SK-N-SH (cell line): ENCODE results near the gene AMPD2. TPM values are rescaled to one million over a fixed set of nuclear protein-coding genes. Genes with fewer than 3 reads are reported as not detected.
A peak's percentile ranks its signal among the peaks of the same experiment; 100 is the strongest.

ENCODE experiments used
- CTCF ChIA-PET: fragments of 300-600, 350-600 bp; formaldehyde crosslinking; extraction: SDS; loops from one replicate; lab custom pipeline; 2021; lab: Yijun Ruan, JAX
- POLR2A ChIA-PET: fragments of 350-600 bp; sonication (Branson Sonifier 250); formaldehyde crosslinking; extraction: SDS; loops from one replicate; lab custom pipeline; 2020; ENCODE audit warnings: antibody characterized with exemption, inconsistent platforms; lab: Yijun Ruan, JAX
- DNase-seq: peaks from one replicate; pipeline ENCODE4 v3.0.0; 2012
- H2AFZ ChIP-seq: fragments of 200-600 bp; sonication (generic); 2 replicates; pipeline ENCODE4 v1.8.1; 2016; ENCODE audit warnings: antibody characterized with exemption, mild to moderate bottlenecking, low read depth
- H3F3A ChIP-seq: fragments of 200-600 bp; sonication (generic); replicated peaks from 2 replicates; pipeline ENCODE3; 2016; ENCODE audit warnings: antibody characterized with exemption, mild to moderate bottlenecking; ENCODE audit not compliant: insufficient read depth
- H3K27ac ChIP-seq, 2 experiments: fragments of 200-500 bp in 1 of 2; fragments of 200-600 bp in 1 of 2; sonication (Bioruptor generic) in 1 of 2; sonication (generic), shearing (Covaris generic) in 1 of 2; 2 replicates each; pipeline versions ENCODE4 v1.5.1 to v1.6.1; 2014 to 2016; ENCODE audit warnings: low read depth in 2 of 2, inconsistent platforms in 1 of 2, low read length in 1 of 2, mild to moderate bottlenecking in 1 of 2, mixed read lengths in 1 of 2
- H3K27me3 ChIP-seq: fragments of 200-600 bp; sonication (generic), shearing (Covaris generic); 2 replicates; pipeline ENCODE4 v1.6.1; 2016; ENCODE audit warnings: mixed run types; ENCODE audit not compliant: insufficient read depth
- H3K36me3 ChIP-seq, 2 experiments: fragments of 200-500 bp in 1 of 2; fragments of 200-600 bp in 1 of 2; sonication (Bioruptor generic) in 1 of 2; sonication (generic) in 1 of 2; replicated peaks in 1 of 2; 2 replicates each; pipeline versions ENCODE3 to v1.5.1; 2014 to 2016; ENCODE audit warnings: low read length in 1 of 2, mild to moderate bottlenecking in 1 of 2; ENCODE audit not compliant: insufficient read depth in 2 of 2, control insufficient read depth in 1 of 2
- H3K4me1 ChIP-seq, 2 experiments: fragments of 200-500 bp in 1 of 2; fragments of 200-600 bp in 1 of 2; sonication (Bioruptor generic) in 1 of 2; sonication (generic), shearing (Covaris generic) in 1 of 2; 2 replicates each; pipeline versions ENCODE4 v1.5.1 to v1.6.1; 2014 to 2016; ENCODE audit warnings: low read depth in 1 of 2, low read length in 1 of 2, mixed run types in 1 of 2; ENCODE audit not compliant: insufficient read depth in 2 of 2, control insufficient read depth in 1 of 2
- H3K4me2 ChIP-seq: fragments of 200-600 bp; sonication (generic), shearing (Covaris generic); 2 replicates; pipeline ENCODE4 v1.6.1; 2017; ENCODE audit warnings: mixed run types
- H3K4me3 ChIP-seq, 2 experiments: fragments of 200-500 bp in 1 of 2; fragments of 200-600 bp in 1 of 2; sonication (Bioruptor generic) in 1 of 2; sonication (generic), shearing (Covaris generic) in 1 of 2; 2 replicates each; pipeline versions ENCODE4 v1.5.1 to v1.8.1; 2014 to 2016; ENCODE audit warnings: low read depth in 2 of 2, inconsistent platforms in 1 of 2, low read length in 1 of 2, mild to moderate bottlenecking in 1 of 2, mixed read lengths in 1 of 2, moderate library complexity in 1 of 2
- H3K79me2 ChIP-seq: fragments of 200-600 bp; sonication (generic); 2 replicates; pipeline ENCODE4 v1.8.1; 2017; ENCODE audit warnings: mild to moderate bottlenecking; ENCODE audit not compliant: insufficient read depth
- H3K9ac ChIP-seq: fragments of 200-600 bp; sonication (generic); 2 replicates; pipeline ENCODE4 v1.6.1; 2017; ENCODE audit warnings: mixed run types
- H3K9me2 ChIP-seq: fragments of 200-600 bp; sonication (generic); 2 replicates; pipeline ENCODE4 v1.6.1; 2017; ENCODE audit warnings: mixed run types
- H3K9me3 ChIP-seq: fragments of 200-600 bp; sonication (generic); 2 replicates; pipeline ENCODE4 v1.6.1; 2017; ENCODE audit warnings: mixed run types, mild to moderate bottlenecking, moderate library complexity
- H4K20me1 ChIP-seq: fragments of 200-600 bp; sonication (generic); 2 replicates; pipeline ENCODE4 v1.6.1; 2017; ENCODE audit warnings: mild to moderate bottlenecking, mixed run types; ENCODE audit not compliant: insufficient read depth
- ELF1 ChIP-seq: IDR thresholded peaks from 2 replicates; pipeline ENCODE4 v1.4.0; 2012
- EZH2phosphoT487 ChIP-seq: fragments of 200-600 bp; sonication (generic); IDR thresholded peaks from 2 replicates; pipeline ENCODE4 v1.6.1; 2017; ENCODE audit warnings: low read depth, mixed run types, mild to moderate bottlenecking, antibody characterized with exemption, moderate library complexity, borderline replicate concordance
- GABPA ChIP-seq: IDR thresholded peaks from 2 replicates; pipeline ENCODE4 v1.4.0; 2012; ENCODE audit warnings: low read depth, mild to moderate bottlenecking
- JUND ChIP-seq: IDR thresholded peaks from 2 replicates; pipeline ENCODE4 v1.4.0; 2012
- MEF2A ChIP-seq: IDR thresholded peaks from 2 replicates; pipeline ENCODE4 v1.4.0; 2012; ENCODE audit warnings: low read depth, borderline replicate concordance
- MXI1 ChIP-seq: IDR thresholded peaks from 2 replicates; pipeline ENCODE4 v1.6.1; 2012; ENCODE audit warnings: mild to moderate bottlenecking, low read depth, low read length, improper control_type of control experiment
- PBX3 ChIP-seq: IDR thresholded peaks from 2 replicates; pipeline ENCODE4; 2012
- POLR2AphosphoS5 ChIP-seq: IDR thresholded peaks from 2 replicates; pipeline ENCODE4 v1.6.1; 2012; ENCODE audit warnings: low read depth, low read length
- RAD21 ChIP-seq: IDR thresholded peaks from 2 replicates; pipeline ENCODE4 v1.6.1; 2012; ENCODE audit warnings: mild to moderate bottlenecking, low read length
- REST ChIP-seq: IDR thresholded peaks from 2 replicates; pipeline ENCODE4 v1.6.1; 2012; ENCODE audit warnings: mild to moderate bottlenecking, low read depth, low read length, moderate library complexity
- SIN3A ChIP-seq: IDR thresholded peaks from 2 replicates; pipeline ENCODE4 v1.6.1; 2012; ENCODE audit warnings: low read depth, mild to moderate bottlenecking, low read length, moderate library complexity, borderline replicate concordance
- SMC3 ChIP-seq: IDR thresholded peaks from 2 replicates; pipeline ENCODE4 v1.6.1; 2012; ENCODE audit warnings: low read depth, low read length, improper control_type of control experiment
- USF1 ChIP-seq: IDR thresholded peaks from 2 replicates; pipeline ENCODE4 v1.4.0; 2012; ENCODE audit warnings: low read depth, borderline replicate concordance
- WGBS: methylation state at CpG from one replicate; pipeline ENCODE4 v1.1.6; 2017; ENCODE audit warnings: low lambda C conversion rate; 5-methylcytosine and 5-hydroxymethylcytosine counted together
- polyA plus RNA-seq, 3 experiments: library from polyadenylated mRNA; depleted of rRNA; stranded (reverse); fragments of >200 nt; gene quantifications; 2 replicates each; pipeline ENCODE4 v1.2.3, GENCODE V29; 2012

AMPD2 gene
- polyA plus RNA-seq, 1 of the 3 experiments (the other 2 are of a cell fraction) = 59.1 TPM

GRCh38 chr1:109622895-109623294 lies 3.3 kb downstream of the AMPD2 start:
- Histone ChIP-seq H4K20me1 (peaks cover 52% of the 10 kb centered on the region), H3K4me3 (no peak overlapping the region), H3K9ac (no peak overlapping the region)
- DNase-seq = no peak
- TF ChIP-seq SIN3A = no peak
- no peak for TF ChIP-seq MXI1
- TF ChIP-seq RAD21 = no peak
- TF ChIP-seq ELF1 = no peak
- TF ChIP-seq EZH2phosphoT487 = no peak
- TF ChIP-seq USF1 = no peak
- TF ChIP-seq POLR2AphosphoS5 = no peak
- no peak for TF ChIP-seq SMC3
- TF ChIP-seq MEF2A = no peak
- no peak for TF ChIP-seq REST
- no peak for TF ChIP-seq JUND
- no peak for TF ChIP-seq PBX3
- TF ChIP-seq GABPA = no peak
- TF ChIP-seq, all 33 proteins: peak for 0
- H3F3A ChIP-seq = peaks cover 2% of the 10 kb centered on the region
- POLR2A ChIA-PET = interaction anchor here (2.9 kb wide), 1 partner anchor 75 kb away, joined by 16 read pairs; the partner anchor contains the start of gene GNAI3
- CTCF ChIA-PET = interaction anchor here (1.1 to 11.9 kb wide), 3 partner anchors 17 to 91 kb away, joined by 3 to 114 read pairs (median 8); no protein-coding TSS in a partner anchor
- no peaks in the 10 kb centered on the region for H3K27me3 ChIP-seq
- no peaks in the 10 kb centered on the region for H3K9me3 ChIP-seq
- peaks cover 0 to 15% of the 10 kb centered on the region in 2 experiments for H3K36me3 ChIP-seq
- no peaks in the 10 kb centered on the region for H3K9me2 ChIP-seq
- peaks cover 19 to 51% of the 10 kb centered on the region in 2 experiments; a peak in 3 of 4 replicates for H3K4me1 ChIP-seq
- peaks cover 57% of the 10 kb centered on the region for H3K79me2 ChIP-seq
- no peak overlapping the region for H2AFZ ChIP-seq
- peak overlapping the region; percentile 97; the same call in 1 of the 2 replicates for H3K4me2 ChIP-seq
- peak overlapping the region in 1 of 2 experiments; percentile 71; a peak in 1 of 4 replicates for H3K27ac ChIP-seq
- 100% methylated on average over 1 of the region's 3 CpGs for WGBS
